ENCODE measurements around the gene TMEM35B.
"Not testable (repeated sequence)": the region's sequence is repeated elsewhere in the genome, so short reads cannot be mapped to it uniquely, and the experiment has no call there.

TMEM35B gene

GRCh38 chr1:34975338-34975737, 9.8 kb downstream of the TMEM35B start:
- DNase-seq = no peak

GRCh38 chr1:34974626-34975025, 10.5 kb downstream of the TMEM35B start:
- DNase-seq = no peak

- no peak for DNase-seq
These were observed 11.8 kb downstream of the TMEM35B start for GRCh38 chr1:34973326-34973725.

GRCh38 chr1:34970829-34971228, 14.3 kb downstream of the TMEM35B start:
- DNase-seq = no peak

GRCh38 chr1:34970220-34970735, 14.9 kb downstream of the TMEM35B start:
- DNase-seq = no peak

- DNase-seq = not testable (repeated sequence)
These were observed 16.9 kb downstream of the TMEM35B start for GRCh38 chr1:34968297-34968696.

GRCh38 chr1:34967672-34968071, 17.5 kb downstream of the TMEM35B start:
- not testable (repeated sequence) for DNase-seq

- DNase-seq = no peak
These were observed 19.6 kb downstream of the TMEM35B start for GRCh38 chr1:34965597-34965996.

GRCh38 chr1:34950428-34950827, 34.7 kb downstream of the TMEM35B start:
- no peak for DNase-seq

- DNase-seq = not testable (repeated sequence)
These were observed 36.4 kb downstream of the TMEM35B start for GRCh38 chr1:34948739-34949138.

GRCh38 chr1:34947641-34948314, 37.4 kb downstream of the TMEM35B start:
- not testable (repeated sequence) for DNase-seq

- no peak for DNase-seq
These were observed 38.9 kb downstream of the TMEM35B start for GRCh38 chr1:34946211-34946610.

GRCh38 chr1:34941798-34942197, 43.3 kb downstream of the TMEM35B start:
- not testable (repeated sequence) for DNase-seq
